Tibial nerve (tissue), 3 donors: ENCODE data around the gene ZNF207.

Experiments
- CTCF ChIP-seq, 5 experiments: fragments of 200-600 bp in 3 of 5; fragments of 450-650 bp in 2 of 5; sonication (generic) in 3 of 5; IDR thresholded peaks; one replicate each; pipeline ENCODE4 v1.5.1; 2016 to 2019; ENCODE audit warnings: antibody characterized with exemption in 5 of 5, mild to moderate bottlenecking in 3 of 5, moderate library complexity in 2 of 5
- POLR2A ChIP-seq, 2 donors: fragments of 450-650 bp; IDR thresholded peaks; one replicate each; pipeline ENCODE4 v1.6.1; 2017; ENCODE audit warnings: antibody characterized with exemption in 2 of 2, mild to moderate bottlenecking in 2 of 2, moderate library complexity in 2 of 2

- TF ChIP-seq POLR2A (IDR thresholded peaks at IDR 0.05) (no peak), CTCF (IDR thresholded peaks at IDR 0.05) (no peak)
These were observed 35.2 kb downstream of the ZNF207 start for GRCh38 chr17:32385121-32385520.
